SK-N-SH (cell line): ENCODE measurements around the gene SZRD1. TPM values are rescaled to one million over a fixed set of nuclear protein-coding genes. Genes with fewer than 3 reads are reported as not detected.

Source experiments
- CTCF ChIA-PET: fragments of 300-600, 350-600 bp; formaldehyde crosslinking; extraction: SDS; loops from one replicate; lab custom pipeline; 2021; lab: Yijun Ruan, JAX
- POLR2A ChIA-PET: fragments of 350-600 bp; sonication (Branson Sonifier 250); formaldehyde crosslinking; extraction: SDS; loops from one replicate; lab custom pipeline; 2020; ENCODE audit warnings: antibody characterized with exemption, inconsistent platforms; lab: Yijun Ruan, JAX
- DNase-seq: peaks from one replicate; pipeline ENCODE4 v3.0.0; 2012
- H2AFZ ChIP-seq: fragments of 200-600 bp; sonication (generic); 2 replicates; pipeline ENCODE4 v1.8.1; 2016; ENCODE audit warnings: antibody characterized with exemption, mild to moderate bottlenecking, low read depth
- H3F3A ChIP-seq: fragments of 200-600 bp; sonication (generic); replicated peaks from 2 replicates; pipeline ENCODE3; 2016; ENCODE audit warnings: antibody characterized with exemption, mild to moderate bottlenecking; ENCODE audit not compliant: insufficient read depth
- H3K27ac ChIP-seq, 2 experiments: fragments of 200-500 bp in 1 of 2; fragments of 200-600 bp in 1 of 2; sonication (Bioruptor generic) in 1 of 2; sonication (generic), shearing (Covaris generic) in 1 of 2; 2 replicates each; pipeline versions ENCODE4 v1.5.1 to v1.6.1; 2014 to 2016; ENCODE audit warnings: low read depth in 2 of 2, inconsistent platforms in 1 of 2, low read length in 1 of 2, mild to moderate bottlenecking in 1 of 2, mixed read lengths in 1 of 2
- H3K27me3 ChIP-seq: fragments of 200-600 bp; sonication (generic), shearing (Covaris generic); 2 replicates; pipeline ENCODE4 v1.6.1; 2016; ENCODE audit warnings: mixed run types; ENCODE audit not compliant: insufficient read depth
- H3K36me3 ChIP-seq, 2 experiments: fragments of 200-500 bp in 1 of 2; fragments of 200-600 bp in 1 of 2; sonication (Bioruptor generic) in 1 of 2; sonication (generic) in 1 of 2; replicated peaks in 1 of 2; 2 replicates each; pipeline versions ENCODE3 to v1.5.1; 2014 to 2016; ENCODE audit warnings: low read length in 1 of 2, mild to moderate bottlenecking in 1 of 2; ENCODE audit not compliant: insufficient read depth in 2 of 2, control insufficient read depth in 1 of 2
- H3K4me1 ChIP-seq, 2 experiments: fragments of 200-500 bp in 1 of 2; fragments of 200-600 bp in 1 of 2; sonication (Bioruptor generic) in 1 of 2; sonication (generic), shearing (Covaris generic) in 1 of 2; 2 replicates each; pipeline versions ENCODE4 v1.5.1 to v1.6.1; 2014 to 2016; ENCODE audit warnings: low read depth in 1 of 2, low read length in 1 of 2, mixed run types in 1 of 2; ENCODE audit not compliant: insufficient read depth in 2 of 2, control insufficient read depth in 1 of 2
- H3K4me2 ChIP-seq: fragments of 200-600 bp; sonication (generic), shearing (Covaris generic); 2 replicates; pipeline ENCODE4 v1.6.1; 2017; ENCODE audit warnings: mixed run types
- H3K4me3 ChIP-seq, 2 experiments: fragments of 200-500 bp in 1 of 2; fragments of 200-600 bp in 1 of 2; sonication (Bioruptor generic) in 1 of 2; sonication (generic), shearing (Covaris generic) in 1 of 2; 2 replicates each; pipeline versions ENCODE4 v1.5.1 to v1.8.1; 2014 to 2016; ENCODE audit warnings: low read depth in 2 of 2, inconsistent platforms in 1 of 2, low read length in 1 of 2, mild to moderate bottlenecking in 1 of 2, mixed read lengths in 1 of 2, moderate library complexity in 1 of 2
- H3K79me2 ChIP-seq: fragments of 200-600 bp; sonication (generic); 2 replicates; pipeline ENCODE4 v1.8.1; 2017; ENCODE audit warnings: mild to moderate bottlenecking; ENCODE audit not compliant: insufficient read depth
- H3K9ac ChIP-seq: fragments of 200-600 bp; sonication (generic); 2 replicates; pipeline ENCODE4 v1.6.1; 2017; ENCODE audit warnings: mixed run types
- H3K9me2 ChIP-seq: fragments of 200-600 bp; sonication (generic); 2 replicates; pipeline ENCODE4 v1.6.1; 2017; ENCODE audit warnings: mixed run types
- H3K9me3 ChIP-seq: fragments of 200-600 bp; sonication (generic); 2 replicates; pipeline ENCODE4 v1.6.1; 2017; ENCODE audit warnings: mixed run types, mild to moderate bottlenecking, moderate library complexity
- H4K20me1 ChIP-seq: fragments of 200-600 bp; sonication (generic); 2 replicates; pipeline ENCODE4 v1.6.1; 2017; ENCODE audit warnings: mild to moderate bottlenecking, mixed run types; ENCODE audit not compliant: insufficient read depth
- CHD2 ChIP-seq: fragments of 150-350 bp; IDR thresholded peaks from 2 replicates; pipeline ENCODE4 v1.6.1; 2018; ENCODE audit warnings: low read length; ENCODE audit not compliant: partially characterized antibody
- EP300 ChIP-seq, 2 experiments: IDR thresholded peaks; 2 replicates each; pipeline versions ENCODE4 v1.4.0 to v1.6.1; 2012; ENCODE audit warnings: borderline replicate concordance in 1 of 2, low read depth in 1 of 2, low read length in 1 of 2
- FOSL2 ChIP-seq: IDR thresholded peaks from 2 replicates; pipeline ENCODE4 v1.4.0; 2012; ENCODE audit warnings: low read depth, mild to moderate bottlenecking, moderate library complexity, borderline replicate concordance
- GABPA ChIP-seq: IDR thresholded peaks from 2 replicates; pipeline ENCODE4 v1.4.0; 2012; ENCODE audit warnings: low read depth, mild to moderate bottlenecking
- GATA2 ChIP-seq: sonication (generic); formaldehyde crosslinking; IDR thresholded peaks from 2 replicates; pipeline ENCODE4 v1.5.0; 2020; ENCODE audit warnings: mild to moderate bottlenecking, missing genetic modification reagents
- MAX ChIP-seq: IDR thresholded peaks from 2 replicates; pipeline ENCODE4 v1.4.0; 2012; ENCODE audit warnings: low read depth
- MXI1 ChIP-seq: IDR thresholded peaks from 2 replicates; pipeline ENCODE4 v1.6.1; 2012; ENCODE audit warnings: mild to moderate bottlenecking, low read depth, low read length, improper control_type of control experiment
- NFIC ChIP-seq: IDR thresholded peaks from 2 replicates; pipeline ENCODE4 v1.4.0; 2012; ENCODE audit warnings: borderline replicate concordance
- NRF1 ChIP-seq: IDR thresholded peaks from 2 replicates; pipeline ENCODE4 v1.6.1; 2012; ENCODE audit warnings: low read depth, mild to moderate bottlenecking, low read length
- POLR2AphosphoS5 ChIP-seq: IDR thresholded peaks from 2 replicates; pipeline ENCODE4 v1.6.1; 2012; ENCODE audit warnings: low read depth, low read length
- RAD21 ChIP-seq: IDR thresholded peaks from 2 replicates; pipeline ENCODE4 v1.6.1; 2012; ENCODE audit warnings: mild to moderate bottlenecking, low read length
- RFX5 ChIP-seq: IDR thresholded peaks from 2 replicates; pipeline ENCODE4 v1.6.1; 2012; ENCODE audit warnings: mild to moderate bottlenecking, improper control_type of control experiment, low read length
- RXRA ChIP-seq: IDR thresholded peaks from 2 replicates; pipeline ENCODE4 v1.4.0; 2012; ENCODE audit warnings: low read depth, mild to moderate bottlenecking, borderline replicate concordance
- SIN3A ChIP-seq: IDR thresholded peaks from 2 replicates; pipeline ENCODE4 v1.6.1; 2012; ENCODE audit warnings: low read depth, mild to moderate bottlenecking, low read length, moderate library complexity, borderline replicate concordance
- SMC3 ChIP-seq: IDR thresholded peaks from 2 replicates; pipeline ENCODE4 v1.6.1; 2012; ENCODE audit warnings: low read depth, low read length, improper control_type of control experiment
- TAF1 ChIP-seq: IDR thresholded peaks from 2 replicates; pipeline ENCODE4 v1.6.1; 2012; ENCODE audit warnings: low read depth, mild to moderate bottlenecking, low read length, moderate library complexity, borderline replicate concordance
- TCF12 ChIP-seq: IDR thresholded peaks from 2 replicates; pipeline ENCODE4 v1.4.0; 2012
- TEAD4 ChIP-seq: IDR thresholded peaks from 2 replicates; pipeline ENCODE4 v1.4.0; 2012; ENCODE audit warnings: mild to moderate bottlenecking, borderline replicate concordance; ENCODE audit not compliant: insufficient read depth
- USF1 ChIP-seq: IDR thresholded peaks from 2 replicates; pipeline ENCODE4 v1.4.0; 2012; ENCODE audit warnings: low read depth, borderline replicate concordance
- USF2 ChIP-seq: fragments of 150-350 bp; IDR thresholded peaks from 2 replicates; pipeline ENCODE4 v1.6.1; 2017; ENCODE audit warnings: antibody characterized with exemption, low read length, low read depth, borderline replicate concordance
- YY1 ChIP-seq: IDR thresholded peaks from 2 replicates; pipeline ENCODE4 v1.4.0; 2012; ENCODE audit warnings: low read depth, mild to moderate bottlenecking
- ZBTB33 ChIP-seq: IDR thresholded peaks from 2 replicates; pipeline ENCODE4 v1.4.0; 2012; ENCODE audit warnings: low read depth, borderline replicate concordance
- WGBS: methylation state at CpG from one replicate; pipeline ENCODE4 v1.1.6; 2017; ENCODE audit warnings: low lambda C conversion rate; 5-methylcytosine and 5-hydroxymethylcytosine counted together
- polyA plus RNA-seq, 3 experiments: library from polyadenylated mRNA; depleted of rRNA; stranded (reverse); fragments of >200 nt; gene quantifications; 2 replicates each; pipeline ENCODE4 v1.2.3, GENCODE V29; 2012
- TF ChIP-seq, protein P1 (sequence below): fragments of 150-350 bp; IDR thresholded peaks from 2 replicates; pipeline ENCODE4 v1.6.1; 2016; ENCODE audit warnings: mild to moderate bottlenecking, low read depth, low read length
- TF ChIP-seq, protein P2 (sequence below): fragments of 200-600 bp; sonication (generic); IDR thresholded peaks from 2 replicates; pipeline ENCODE4 v1.6.1; 2017; ENCODE audit warnings: antibody characterized with exemption, mild to moderate bottlenecking, moderate library complexity

SZRD1 gene
- polyA plus RNA-seq, 1 of the 3 experiments (the other 2 are of a cell fraction): 119 TPM

DNA sequence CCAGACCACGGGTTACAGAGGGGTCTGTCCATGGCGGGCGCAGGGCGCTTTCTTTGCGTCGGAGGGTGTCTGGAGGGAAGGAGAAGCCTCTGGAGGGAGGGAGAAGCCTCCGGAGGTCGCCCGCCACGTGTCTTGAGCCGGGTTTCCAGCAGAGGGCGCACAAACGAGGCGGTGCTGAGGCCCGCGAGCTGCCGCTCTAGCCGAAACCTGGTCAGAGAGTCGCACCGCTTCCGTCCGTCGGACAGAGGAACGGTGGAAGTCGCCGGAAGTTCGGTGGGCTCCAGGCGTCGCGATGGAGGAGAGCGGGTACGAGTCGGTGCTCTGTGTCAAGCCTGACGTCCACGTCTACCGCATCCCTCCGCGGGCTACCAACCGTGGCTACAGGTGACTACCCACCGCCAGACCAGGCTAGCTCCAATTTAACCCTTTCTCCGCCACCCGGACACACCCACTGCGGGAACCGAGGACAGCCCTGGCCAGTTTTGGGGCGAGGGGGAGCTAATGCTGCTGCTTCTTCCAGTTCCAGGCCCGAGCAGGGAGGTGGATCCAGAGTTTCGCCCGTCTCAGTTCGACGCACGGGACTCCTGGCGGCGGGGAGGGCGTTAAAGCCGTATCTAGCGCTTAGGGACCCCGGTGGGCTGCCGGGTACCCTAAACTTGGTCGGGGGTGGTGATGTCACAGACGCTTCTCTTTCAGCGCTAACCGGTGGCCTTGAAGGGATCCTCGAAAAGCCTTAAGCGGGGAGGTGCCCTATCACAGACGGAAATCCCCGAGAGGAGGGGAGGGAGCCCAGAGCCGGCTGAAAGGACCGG is 73.6 kb downstream of the SZRD1 start, which contains the start of gene NECAP2:
Gene NECAP2 (plus strand): TSS at position 255 of the 812 bp plus-strand sequence. CDS start 38 bp downstream, at position 293.
- H3K4me2 ChIP-seq: peak within 1 kb of the TSS; percentile 77
- H3K36me3 ChIP-seq: peaks cover 23 to 24% of the 10 kb centered on the region in 2 experiments
- H3K79me2 ChIP-seq: peaks cover 49% of the 10 kb centered on the region
- no peaks in the 10 kb centered on the region for H3K9me3 ChIP-seq
- WGBS: 2% methylated on average over 36 of the region's 68 CpGs
- no peaks in the 10 kb centered on the region for H3K27me3 ChIP-seq
- peak; percentile 92 for DNase-seq
- H3K9ac ChIP-seq: peak within 1 kb of the TSS; percentile 82
- no peaks in the 10 kb centered on the region for H3K9me2 ChIP-seq
- CTCF ChIA-PET: interaction anchor here (0.6 to 2.2 kb wide), 25 partner anchors 9 to 368 kb away, joined by 3 to 15 read pairs (median 4); partner anchors contain the start of genes FAM131C and NBPF1
- peaks cover 8% of the 10 kb centered on the region for H3F3A ChIP-seq
- peaks cover 9% of the 10 kb centered on the region; the same call in 1 of the 2 replicates for H4K20me1 ChIP-seq
- POLR2A ChIA-PET: interaction anchor here (0.5 to 1.3 kb wide), 6 partner anchors 13 to 88 kb away, joined by 3 to 5 read pairs (median 3); partner anchors contain the start of gene FBXO42
- peak within 1 kb of the TSS; percentile 90 to 100 for H3K4me3 ChIP-seq
- peak within 1 kb of the TSS; percentile 63 to 80 for H3K27ac ChIP-seq
- peak within 1 kb of the TSS; percentile 99; the same call in 1 of the 2 replicates for H2AFZ ChIP-seq
- H3K4me1 ChIP-seq: peaks cover 3 to 6% of the 10 kb centered on the region in 2 experiments; a peak in 1 of 4 replicates
- TF ChIP-seq NFIC: no peak
- TF ChIP-seq MAX: peak; percentile 99
- TF ChIP-seq CHD2: peak; percentile 78
- peak; percentile 77 for TF ChIP-seq YY1
- no peak for TF ChIP-seq FOSL2
- TF ChIP-seq USF2: 0 out of 2 replicates have a peak, but pooled peaks have one; percentile 26
- peak; percentile 89 for TF ChIP-seq MXI1
- TF ChIP-seq RAD21: peak; percentile 30
- TF ChIP-seq, protein P1, sequence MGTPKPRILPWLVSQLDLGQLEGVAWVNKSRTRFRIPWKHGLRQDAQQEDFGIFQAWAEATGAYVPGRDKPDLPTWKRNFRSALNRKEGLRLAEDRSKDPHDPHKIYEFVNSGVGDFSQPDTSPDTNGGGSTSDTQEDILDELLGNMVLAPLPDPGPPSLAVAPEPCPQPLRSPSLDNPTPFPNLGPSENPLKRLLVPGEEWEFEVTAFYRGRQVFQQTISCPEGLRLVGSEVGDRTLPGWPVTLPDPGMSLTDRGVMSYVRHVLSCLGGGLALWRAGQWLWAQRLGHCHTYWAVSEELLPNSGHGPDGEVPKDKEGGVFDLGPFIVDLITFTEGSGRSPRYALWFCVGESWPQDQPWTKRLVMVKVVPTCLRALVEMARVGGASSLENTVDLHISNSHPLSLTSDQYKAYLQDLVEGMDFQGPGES: no peak
- TF ChIP-seq POLR2AphosphoS5: peak; percentile 98
- TF ChIP-seq NRF1: no peak
- TF ChIP-seq, protein P2, sequence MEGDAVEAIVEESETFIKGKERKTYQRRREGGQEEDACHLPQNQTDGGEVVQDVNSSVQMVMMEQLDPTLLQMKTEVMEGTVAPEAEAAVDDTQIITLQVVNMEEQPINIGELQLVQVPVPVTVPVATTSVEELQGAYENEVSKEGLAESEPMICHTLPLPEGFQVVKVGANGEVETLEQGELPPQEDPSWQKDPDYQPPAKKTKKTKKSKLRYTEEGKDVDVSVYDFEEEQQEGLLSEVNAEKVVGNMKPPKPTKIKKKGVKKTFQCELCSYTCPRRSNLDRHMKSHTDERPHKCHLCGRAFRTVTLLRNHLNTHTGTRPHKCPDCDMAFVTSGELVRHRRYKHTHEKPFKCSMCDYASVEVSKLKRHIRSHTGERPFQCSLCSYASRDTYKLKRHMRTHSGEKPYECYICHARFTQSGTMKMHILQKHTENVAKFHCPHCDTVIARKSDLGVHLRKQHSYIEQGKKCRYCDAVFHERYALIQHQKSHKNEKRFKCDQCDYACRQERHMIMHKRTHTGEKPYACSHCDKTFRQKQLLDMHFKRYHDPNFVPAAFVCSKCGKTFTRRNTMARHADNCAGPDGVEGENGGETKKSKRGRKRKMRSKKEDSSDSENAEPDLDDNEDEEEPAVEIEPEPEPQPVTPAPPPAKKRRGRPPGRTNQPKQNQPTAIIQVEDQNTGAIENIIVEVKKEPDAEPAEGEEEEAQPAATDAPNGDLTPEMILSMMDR: peak; percentile 77
- peak; percentile 90 for TF ChIP-seq TAF1
- TF ChIP-seq USF1: no peak
- peak; percentile 49 for TF ChIP-seq SMC3
- no peak for TF ChIP-seq TEAD4
- TF ChIP-seq TCF12: no peak
- no peak for TF ChIP-seq GATA2 (CRISPR knock-in tag)
- TF ChIP-seq RFX5: 0 out of 2 replicates have a peak, but pooled peaks have one; percentile 46
- peak; percentile 91 for TF ChIP-seq GABPA
- no peak for TF ChIP-seq RXRA
- peak; percentile 19 to 82; a peak in 2 of 4 replicates for TF ChIP-seq EP300 (IDR thresholded peaks at IDR 0.05; ENCODE audit: borderline replicate concordance in 1 of 2, low read depth in 1 of 2, low read length in 1 of 2)
- TF ChIP-seq SIN3A: peak; percentile 91
- TF ChIP-seq ZBTB33: no peak
